A549 (cell line): Measurements from ENCODE around the gene MED28. TPM values are rescaled to one million over a fixed set of nuclear protein-coding genes. Genes with fewer than 3 reads are reported as not detected.

Experiments
- ATAC-seq, 2 experiments: fragments of 200-7000 bp in 1 of 2; fragments of >200 bp in 1 of 2; cut with Nextera tagmentation in 1 of 2; cut with Tn5 transposase in 1 of 2; 3 replicates each; pipeline versions ENCODE4 v1.8.0 to v1.9.1; 2018 to 2020; ENCODE audit warnings: mild to moderate bottlenecking in 1 of 2, moderate library complexity in 1 of 2
- CTCF ChIA-PET: fragments of 300-600 bp; sonication (Branson Sonifier 250); formaldehyde crosslinking; extraction: SDS; loops from one replicate; lab custom pipeline; 2021; ENCODE audit warnings: antibody characterized with exemption, inconsistent platforms; lab: Yijun Ruan, JAX
- POLR2A ChIA-PET: fragments of 350-600 bp; formaldehyde crosslinking; extraction: SDS; loops from one replicate; lab custom pipeline; 2021; ENCODE audit warnings: antibody characterized with exemption, inconsistent platforms; lab: Yijun Ruan, JAX
- DNase-seq, 2 experiments: peaks; one replicate each; pipeline versions ENCODE4 v3.0.0 to v3.0.0-alpha.2; 2011 to 2016; ENCODE audit warnings: low read depth in 1 of 2, low spot score in 1 of 2
- FAIRE-seq: peaks from 2 replicates; lab custom pipeline; 2011; peaks lifted over from hg19 to GRCh38; lab: Jason Lieb, UNC
- H3K27ac ChIP-seq, 2 experiments: fragments of >200 bp; sonication (Bioruptor Twin); formaldehyde crosslinking; 3 replicates each; pipeline ENCODE4 v1.5.1; 2016 to 2017
- H3K4me1 ChIP-seq: fragments of >200 bp; sonication (Bioruptor Twin); formaldehyde crosslinking; 3 replicates; pipeline ENCODE4 v1.6.1; 2016
- H3K4me2 ChIP-seq: fragments of >200 bp; sonication (Bioruptor Twin); formaldehyde crosslinking; 3 replicates; pipeline ENCODE4 v1.6.1; 2016
- H3K4me3 ChIP-seq: fragments of >200 bp; sonication (Bioruptor Twin); formaldehyde crosslinking; 3 replicates; pipeline ENCODE4 v1.5.1; 2016
- H3K9me3 ChIP-seq: fragments of >200 bp; sonication (Bioruptor Twin); formaldehyde crosslinking; 3 replicates; pipeline ENCODE4 v1.6.1; 2016
- BCL3 ChIP-seq: fragments of >200 bp; sonication (Bioruptor Twin); formaldehyde crosslinking; IDR thresholded peaks from 3 replicates; pipeline ENCODE4 v1.6.1; 2016
- BHLHE40 ChIP-seq: IDR thresholded peaks from 2 replicates; pipeline ENCODE4 v1.6.1; 2012; ENCODE audit warnings: low read depth, low read length, inconsistent platforms
- CTCF ChIP-seq: fragments of >200 bp; sonication (Bioruptor Twin); formaldehyde crosslinking; IDR thresholded peaks from 3 replicates; pipeline ENCODE4 v1.5.1; 2016
- E2F6 ChIP-seq: IDR thresholded peaks from 2 replicates; pipeline ENCODE4 v1.6.1; 2012; ENCODE audit warnings: low read depth, borderline replicate concordance
- ESRRA ChIP-seq: fragments of 150-350 bp; IDR thresholded peaks from 2 replicates; pipeline ENCODE4 v1.6.1; 2014; ENCODE audit warnings: mild to moderate bottlenecking, low read length, borderline replicate concordance
- HDAC2 ChIP-seq: fragments of 200-600 bp; sonication (generic); IDR thresholded peaks from 2 replicates; pipeline ENCODE4 v1.6.1; 2016
- HES2 ChIP-seq: fragments of >200 bp; sonication (Bioruptor Twin); formaldehyde crosslinking; IDR thresholded peaks from 2 replicates; pipeline ENCODE4 v1.6.1; 2016
- HOXB13 ChIP-seq: fragments of 250-450 bp; sonication (Bioruptor Pico); IDR thresholded peaks from 2 replicates; pipeline ENCODE4 v1.5.0; 2020; ENCODE audit warnings: low read depth, mild to moderate bottlenecking, moderate library complexity
- MAX ChIP-seq: IDR thresholded peaks from 2 replicates; pipeline ENCODE4 v1.6.1; 2012
- NPAS2 ChIP-seq: fragments of 250-450 bp; sonication (Bioruptor Pico); IDR thresholded peaks from 2 replicates; pipeline ENCODE4 v1.8.0; 2022; ENCODE audit warnings: mild to moderate bottlenecking, moderate library complexity, borderline replicate concordance
- NR3C1 ChIP-seq: fragments of >200 bp; sonication (Bioruptor Twin); formaldehyde crosslinking; IDR thresholded peaks from 3 replicates; pipeline ENCODE4 v1.6.1; 2017
- POLR2A ChIP-seq: IDR thresholded peaks from 2 replicates; pipeline ENCODE4 v1.6.1; 2012; ENCODE audit warnings: mild to moderate bottlenecking, low read length
- POLR2AphosphoS2 ChIP-seq: conservative IDR thresholded peaks from 2 replicates; pipeline ENCODE4 v1.6.1; 2012; ENCODE audit warnings: low read length, improper control_type of control experiment, inconsistent platforms
- RAD21 ChIP-seq, 2 experiments: fragments of >200 bp in 1 of 2; sonication (Bioruptor Twin) in 1 of 2; formaldehyde crosslinking in 1 of 2; IDR thresholded peaks in 1 of 2; conservative IDR thresholded peaks in 1 of 2; 2 replicates in 1 of 2; 3 replicates in 1 of 2; pipeline ENCODE4 v1.6.1; 2012 to 2018; ENCODE audit warnings: inconsistent platforms in 1 of 2
- REST ChIP-seq: fragments of 200-600 bp; sonication (generic); IDR thresholded peaks from 2 replicates; pipeline ENCODE4 v1.6.1; 2016; ENCODE audit warnings: antibody characterized with exemption, mild to moderate bottlenecking, moderate library complexity
- RFX5 ChIP-seq: fragments of 450-650 bp; IDR thresholded peaks from 2 replicates; pipeline ENCODE4 v1.7.1; 2014; ENCODE audit warnings: antibody characterized with exemption, mild to moderate bottlenecking, moderate library complexity
- SMC3 ChIP-seq: fragments of >200 bp; sonication (Bioruptor Twin); formaldehyde crosslinking; IDR thresholded peaks from 3 replicates; pipeline ENCODE4 v1.6.1; 2018; ENCODE audit warnings: inconsistent platforms
- USF2 ChIP-seq: fragments of 450-650 bp; IDR thresholded peaks from 2 replicates; pipeline ENCODE4 v1.6.1; 2014; ENCODE audit warnings: antibody characterized with exemption
- ZFP36 ChIP-seq: fragments of 450-650 bp; IDR thresholded peaks from 2 replicates; pipeline ENCODE4 v1.6.1; 2014; ENCODE audit warnings: borderline replicate concordance; ENCODE audit not compliant: partially characterized antibody
- WGBS: methylation state at CpG from one replicate; pipeline ENCODE4 v1.1.6; 2017; ENCODE audit errors: missing lambda C conversion rate; 5-methylcytosine and 5-hydroxymethylcytosine counted together
- polyA plus RNA-seq, 4 experiments: library from polyadenylated mRNA; depleted of rRNA in 3 of 4; stranded (reverse); fragments of >200 nt; fragmentation: RNase III in 1 of 4; extraction: RNeasy Plus Mini Kit Qiagen cat#74134 plus additional on column Dnase treatment in 1 of 4; gene quantifications; 2 replicates in 3 of 4; 3 replicates in 1 of 4; pipeline ENCODE4 v1.2.3, GENCODE V29; 2011 to 2017

Gene MED28
- polyA plus RNA-seq, 2 of the 4 experiments (the other 2 are of a cell fraction) = 15.5 to 30.8 TPM

- Histone ChIP-seq H3K4me1 (no peaks in the 10 kb centered on the region), H3K4me2 (no peak overlapping the region), H3K27ac (no peak overlapping the region), H3K9me3 (no peaks in the 10 kb centered on the region), H3K4me3 (no peak overlapping the region)
- DNase-seq = no peak
- TF ChIP-seq RFX5 (no peak), HDAC2 (no peak), HES2 (no peak), RAD21 (conservative IDR thresholded peaks at IDR 0.05 in 1 of 2, IDR thresholded peaks at IDR 0.05 in 1 of 2) (no peak), USF2 (no peak), POLR2A (no peak), ZFP36 (no peak), BCL3 (no peak), ESRRA (no peak), REST (no peak), CTCF (no peak), E2F6 (no peak), SMC3 (no peak), NR3C1 (no peak), POLR2AphosphoS2 (no peak)
- ChIA-PET CTCF (no interaction called here), POLR2A (no interaction called here)
- ATAC-seq = no peak
- 58% methylated on average over 8 of the region's 8 CpGs for WGBS
- no peak for FAIRE-seq
Measured at GRCh38 chr4:17654701-17655100, 40.3 kb downstream of the MED28 start.

GRCh38 chr4:17657090-17657489 lies 42.6 kb downstream of the MED28 start:
- H3K4me3 ChIP-seq = no peak overlapping the region
- no peak for FAIRE-seq
- no peaks in the 10 kb centered on the region for H3K9me3 ChIP-seq
- ChIA-PET POLR2A (no interaction called here), CTCF (interaction anchor here (1.0 to 1.3 kb wide), 2 partner anchors 21 to 209 kb away, joined by 3 read pairs; no protein-coding TSS in a partner anchor)
- H3K4me1 ChIP-seq = no peaks in the 10 kb centered on the region
- no peak for DNase-seq
- TF ChIP-seq POLR2AphosphoS2 = no peak
- no peak for TF ChIP-seq MAX
- no peak for TF ChIP-seq REST
- TF ChIP-seq NPAS2 (CRISPR knock-in tag) = no peak
- no peak for TF ChIP-seq BHLHE40
- no peak for TF ChIP-seq HOXB13 (CRISPR knock-in tag)
- 14% methylated on average over 1 of the region's 1 CpG for WGBS
- no peak overlapping the region for H3K4me2 ChIP-seq
- ATAC-seq = no peak
- H3K27ac ChIP-seq = no peak overlapping the region
